ENCODE measurements around the gene SLC19A1. TPM values are rescaled to one million over a fixed set of nuclear protein-coding genes. Genes with fewer than 3 reads are reported as not detected.

Gene SLC19A1
- total RNA-seq, 4 donors from 2014 or later = 7.6 to 12.8 (median 10.3) TPM; not detected in 1

DNA sequence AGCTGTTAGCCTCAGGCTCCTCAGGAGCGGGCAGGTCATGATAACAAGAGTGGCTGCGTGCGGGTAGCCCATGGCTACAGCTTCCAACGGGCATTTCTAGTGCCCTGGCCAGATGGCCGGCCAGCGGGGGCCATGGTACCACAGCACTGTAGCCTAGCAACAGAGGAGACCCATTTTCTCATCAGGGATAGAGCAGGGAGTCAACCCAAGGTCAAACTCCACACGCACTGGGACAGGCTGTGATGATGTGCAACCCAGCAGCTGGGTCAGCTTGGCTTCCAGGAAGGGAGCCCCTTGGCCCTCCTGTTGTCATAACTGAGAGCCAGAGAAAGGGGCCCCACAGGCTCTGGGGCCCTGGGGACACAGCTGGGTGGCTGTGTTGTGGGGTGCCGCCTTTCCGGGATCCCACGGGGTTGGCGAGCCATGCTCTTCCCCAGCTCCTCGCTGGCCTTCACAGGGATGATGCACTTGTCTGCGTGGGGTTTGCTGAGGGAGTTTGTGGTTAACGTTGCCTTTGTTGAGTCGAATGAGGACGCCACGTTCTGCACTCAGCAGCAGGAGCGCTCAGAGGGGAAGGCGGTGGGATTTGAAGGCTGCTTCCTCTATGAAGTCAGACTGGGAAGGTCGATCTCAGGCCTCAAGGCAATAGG, 91.0 kb downstream of the SLC19A1 start:
- DNase-seq = no peak
- intact Hi-C loops (cut with DNase I; ENCODE audit: low total_unique reads) = no loop called here
- Histone ChIP-seq H3K4me3 (no peak overlapping the region), H3K9me3 (peaks cover 0 to 6% of the 10 kb centered on the region in 2 donors), H3K27me3 (no peaks in the 10 kb centered on the region), H3K27ac (no peak overlapping the region), H3K36me3 (no peaks in the 10 kb centered on the region), H3K4me1 (peaks cover 2 to 17% of the 10 kb centered on the region in 2 donors)
- no peak for TF ChIP-seq POLR2A (IDR thresholded peaks at IDR 0.05)
- TF ChIP-seq, protein P1, sequence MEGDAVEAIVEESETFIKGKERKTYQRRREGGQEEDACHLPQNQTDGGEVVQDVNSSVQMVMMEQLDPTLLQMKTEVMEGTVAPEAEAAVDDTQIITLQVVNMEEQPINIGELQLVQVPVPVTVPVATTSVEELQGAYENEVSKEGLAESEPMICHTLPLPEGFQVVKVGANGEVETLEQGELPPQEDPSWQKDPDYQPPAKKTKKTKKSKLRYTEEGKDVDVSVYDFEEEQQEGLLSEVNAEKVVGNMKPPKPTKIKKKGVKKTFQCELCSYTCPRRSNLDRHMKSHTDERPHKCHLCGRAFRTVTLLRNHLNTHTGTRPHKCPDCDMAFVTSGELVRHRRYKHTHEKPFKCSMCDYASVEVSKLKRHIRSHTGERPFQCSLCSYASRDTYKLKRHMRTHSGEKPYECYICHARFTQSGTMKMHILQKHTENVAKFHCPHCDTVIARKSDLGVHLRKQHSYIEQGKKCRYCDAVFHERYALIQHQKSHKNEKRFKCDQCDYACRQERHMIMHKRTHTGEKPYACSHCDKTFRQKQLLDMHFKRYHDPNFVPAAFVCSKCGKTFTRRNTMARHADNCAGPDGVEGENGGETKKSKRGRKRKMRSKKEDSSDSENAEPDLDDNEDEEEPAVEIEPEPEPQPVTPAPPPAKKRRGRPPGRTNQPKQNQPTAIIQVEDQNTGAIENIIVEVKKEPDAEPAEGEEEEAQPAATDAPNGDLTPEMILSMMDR (IDR thresholded peaks at IDR 0.05) = no peak

DNA sequence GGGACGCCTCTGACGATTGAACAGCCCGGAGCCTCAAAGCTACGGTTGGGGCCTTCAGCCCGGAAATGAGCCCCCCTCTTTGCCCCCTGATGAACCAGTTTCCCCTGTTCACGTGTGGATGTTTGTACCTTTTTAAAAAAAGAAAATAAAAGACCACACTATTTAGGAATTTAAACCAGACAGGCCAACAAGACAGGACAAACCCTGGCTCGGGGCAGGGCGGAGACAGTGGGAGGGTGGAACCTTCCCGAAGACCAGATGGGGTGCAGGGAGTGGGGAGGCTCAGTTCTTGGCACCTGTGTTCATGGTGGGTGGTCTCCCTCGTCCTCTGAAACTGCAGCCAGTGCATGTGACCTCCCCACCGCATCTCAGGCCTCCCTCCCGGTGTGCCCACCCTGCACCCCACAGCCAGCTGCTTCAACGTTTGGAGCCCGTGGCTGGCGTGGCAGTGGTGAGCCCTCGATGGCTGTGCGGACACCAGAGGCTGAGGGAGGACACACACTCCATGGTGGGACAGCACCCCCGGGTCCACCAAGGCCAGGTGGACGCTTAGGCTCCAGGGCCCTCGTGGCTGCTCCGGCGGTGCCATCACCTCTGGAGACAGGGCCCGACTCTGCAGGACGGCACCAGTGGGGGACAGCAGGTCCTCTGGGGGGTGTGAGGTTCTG, 91.7 kb downstream of the SLC19A1 start:
- intact Hi-C loops (cut with DNase I; ENCODE audit: low total_unique reads) = no loop called here
- H3K27ac ChIP-seq = no peak overlapping the region
- no peak for TF ChIP-seq POLR2A (IDR thresholded peaks at IDR 0.05)
- TF ChIP-seq, protein P1 (IDR thresholded peaks at IDR 0.05) = no peak

DNA sequence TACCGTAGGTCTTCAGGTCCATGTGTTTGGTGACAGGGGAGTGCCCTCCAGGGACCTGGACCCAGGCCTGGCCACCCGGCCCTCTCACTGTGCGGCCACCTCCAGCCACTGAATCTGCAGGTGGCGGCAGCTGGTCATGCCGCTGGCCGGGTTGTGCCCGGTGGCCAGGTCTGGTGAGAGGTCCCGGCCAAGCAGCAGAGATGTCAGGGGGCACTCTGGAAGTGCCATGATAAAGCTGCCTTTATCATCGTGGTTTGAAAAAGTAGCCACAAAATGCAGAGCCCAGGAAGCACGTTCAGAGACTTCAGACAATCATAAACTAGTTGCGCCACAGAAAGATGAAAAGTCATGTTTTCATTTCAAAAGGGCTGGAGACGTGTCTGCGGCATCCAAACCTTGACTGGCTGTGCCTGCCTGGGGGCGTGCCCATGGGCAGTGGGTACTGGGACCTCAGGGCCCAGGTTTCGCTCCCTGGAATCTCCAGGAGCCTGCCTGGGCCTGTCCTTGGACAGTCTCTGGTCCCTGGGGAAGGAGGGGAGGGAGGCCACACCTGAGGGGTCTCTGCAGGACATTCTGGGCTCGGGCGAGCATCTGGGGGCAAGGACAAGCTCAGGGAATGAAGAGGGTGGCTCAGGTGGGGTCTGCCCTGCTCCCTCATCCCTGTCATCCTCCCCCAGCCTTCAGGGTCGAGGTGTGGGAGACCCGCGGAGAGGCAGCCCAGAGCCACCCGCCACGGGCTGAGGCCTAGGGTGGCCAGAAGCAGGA, 92.4 kb downstream of the SLC19A1 start:
- Histone ChIP-seq H3K9me3 (peaks cover 0 to 6% of the 10 kb centered on the region in 2 donors), H3K27ac (no peak overlapping the region), H3K27me3 (no peaks in the 10 kb centered on the region), H3K4me1 (peaks cover 0 to 8% of the 10 kb centered on the region in 2 donors), H3K36me3 (no peaks in the 10 kb centered on the region), H3K4me3 (no peak overlapping the region)
- intact Hi-C loops (cut with DNase I; ENCODE audit: low total_unique reads) = no loop called here
- no peak for DNase-seq
- TF ChIP-seq, protein P1 (IDR thresholded peaks at IDR 0.05) = no peak
- TF ChIP-seq POLR2A (IDR thresholded peaks at IDR 0.05) = no peak

More for the DNA sequence above, 91.7 kb downstream of the SLC19A1 start:
- Histone ChIP-seq H3K36me3 (no peaks in the 10 kb centered on the region), H3K4me1 (peaks cover 0 to 10% of the 10 kb centered on the region in 2 donors), H3K27me3 (no peaks in the 10 kb centered on the region), H3K4me3 (no peak overlapping the region), H3K9me3 (peaks cover 0 to 6% of the 10 kb centered on the region in 2 donors)
- DNase-seq = no peak

DNA sequence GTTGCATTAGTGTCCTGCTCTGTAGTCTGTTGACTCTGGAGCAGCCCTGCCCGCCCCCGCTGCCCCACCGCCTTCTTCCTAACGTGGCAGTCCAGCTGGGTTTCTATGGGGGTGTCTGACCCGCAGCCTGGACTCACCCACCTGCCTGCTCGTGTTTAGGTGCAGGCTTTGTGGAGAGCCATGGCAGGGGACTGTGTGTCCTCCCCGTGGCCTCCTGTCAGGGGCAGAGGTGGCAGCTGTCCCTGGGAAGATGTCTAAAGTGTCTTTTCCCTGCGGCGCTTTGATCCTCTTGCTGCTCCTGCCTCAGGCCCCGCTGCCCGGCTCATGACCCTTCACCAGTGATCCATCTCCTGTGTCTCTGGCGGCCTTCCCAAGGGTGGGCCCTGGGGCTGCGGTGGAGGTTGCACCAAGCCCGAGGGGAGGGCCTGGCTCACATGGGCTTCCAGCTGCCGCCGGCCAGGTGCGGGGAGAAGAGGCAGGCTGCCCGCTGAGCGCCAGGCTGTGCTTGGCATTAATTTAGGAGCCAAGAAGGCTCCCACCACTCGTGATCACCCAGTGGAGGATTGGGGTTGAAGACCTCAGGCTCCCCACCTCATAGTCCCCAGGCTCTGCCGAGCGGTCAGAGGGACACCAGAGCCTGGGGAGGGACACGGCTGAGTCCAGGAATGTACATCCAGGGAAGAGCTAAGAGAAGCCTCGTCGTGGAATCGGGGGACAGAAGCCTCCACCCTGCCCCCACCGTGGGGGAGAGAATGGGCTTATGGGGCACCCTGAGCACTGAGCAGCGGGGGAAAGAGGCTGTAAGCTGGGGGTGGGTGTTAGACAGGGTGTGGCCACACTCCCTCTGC, 93.2 kb downstream of the SLC19A1 start:
- no peak for TF ChIP-seq POLR2A (IDR thresholded peaks at IDR 0.05)
- TF ChIP-seq, protein P1 (IDR thresholded peaks at IDR 0.05) = no peak
- no peaks in the 10 kb centered on the region for H3K4me1 ChIP-seq
- no peak overlapping the region for H3K4me3 ChIP-seq
- H3K9me3 ChIP-seq = peaks cover 0 to 6% of the 10 kb centered on the region in 2 donors
- no peak overlapping the region for H3K27ac ChIP-seq
- no peaks in the 10 kb centered on the region for H3K36me3 ChIP-seq
- intact Hi-C loops (cut with DNase I; ENCODE audit: low total_unique reads) = no loop called here
- H3K27me3 ChIP-seq = no peaks in the 10 kb centered on the region
- DNase-seq = no peak
